Thyroid gland (tissue), 4 donors: ENCODE measurements around the gene SMYD1. TPM values are rescaled to one million over a fixed set of nuclear protein-coding genes. Genes with fewer than 3 reads are reported as not detected.
"Not testable (repeated sequence)": the region's sequence is repeated elsewhere in the genome, so short reads cannot be mapped to it uniquely, and the experiment has no call there.

ENCODE experiments used
- DNase-seq, 2 donors: peaks; one replicate each; pipeline ENCODE4 v3.0.0-alpha.2; 2019
- H3K27ac ChIP-seq, 3 donors: fragments of 200-600 bp; sonication (generic); 1 replicate in 2 of 3; 2 replicates in 1 of 3; pipeline ENCODE4 v1.5.1; 2016 to 2019; ENCODE audit warnings: mild to moderate bottlenecking in 1 of 3, moderate library complexity in 1 of 3
- H3K27me3 ChIP-seq: fragments of 200-600 bp; sonication (generic); one replicate; pipeline ENCODE4 v1.5.1; 2019
- H3K36me3 ChIP-seq, 2 donors: fragments of 200-600 bp; sonication (generic); one replicate each; pipeline ENCODE4 v1.5.1; 2016 to 2019
- H3K4me1 ChIP-seq, 2 donors: fragments of 200-600 bp; sonication (generic); one replicate each; pipeline ENCODE4 v1.5.1; 2017 to 2019
- H3K4me3 ChIP-seq, 3 donors: fragments of 200-600 bp; sonication (generic); replicated peaks in 1 of 3; 1 replicate in 2 of 3; 2 replicates in 1 of 3; pipeline ENCODE4 v1.5.1; 2016; ENCODE audit warnings: mild to moderate bottlenecking in 1 of 3
- H3K9me3 ChIP-seq: fragments of 200-600 bp; sonication (generic); one replicate; pipeline ENCODE4 v1.5.1; 2017
- CTCF ChIP-seq, 6 experiments: fragments of 200-600 bp in 3 of 6; fragments of 450-650 bp in 3 of 6; sonication (generic) in 3 of 6; IDR thresholded peaks; one replicate each; pipeline ENCODE4 v1.5.1; 2016 to 2019; ENCODE audit warnings: antibody characterized with exemption in 6 of 6, mild to moderate bottlenecking in 2 of 6, inconsistent platforms in 1 of 6, moderate library complexity in 1 of 6
- POLR2A ChIP-seq, 2 donors: fragments of 450-650 bp; IDR thresholded peaks; one replicate each; pipeline ENCODE4 v1.6.1; 2017; ENCODE audit warnings: antibody characterized with exemption in 2 of 2, mild to moderate bottlenecking in 2 of 2, moderate library complexity in 1 of 2
- WGBS, 2 donors: methylation state at CpG; one replicate each; pipeline ENCODE4 v1.1.5; 2017; 5-methylcytosine and 5-hydroxymethylcytosine counted together
- intact Hi-C: fragments of 100-400 bp; cut with DNase I; formaldehyde crosslinking; loops from one replicate; pipeline ENCODE4 v1.15.1; 2023
- total RNA-seq, 4 donors: library from RNA; depleted of rRNA; stranded (reverse); fragments of >200 nt; gene quantifications; one replicate each; pipeline ENCODE4 v1.2.3, GENCODE V29; 2016

Gene SMYD1
- total RNA-seq: not detected

GRCh38 chr2:88067598-88067997, at the start of gene SMYD1:
Gene SMYD1 (plus strand): TSS chr2:88067825. CDS start chr2:88067865, 40 bp downstream.
- Histone ChIP-seq H3K36me3 (no peaks in the 10 kb centered on the region), H3K4me1 (no peaks in the 10 kb centered on the region), H3K9me3 (no peaks in the 10 kb centered on the region), H3K27me3 (no peaks in the 10 kb centered on the region), H3K27ac (no peak within 1 kb of the TSS), H3K4me3 (no peak within 1 kb of the TSS)
- TF ChIP-seq CTCF (IDR thresholded peaks at IDR 0.05) (no peak), POLR2A (IDR thresholded peaks at IDR 0.05) (no peak)
- intact Hi-C loops: no loop called here
- WGBS, 2 donors: 78 to 83% methylated on average over 8 of the region's 8 CpGs
- no peak for DNase-seq

GRCh38 chr2:88018077-88018805, 49.4 kb upstream of the SMYD1 start:
- H3K36me3 ChIP-seq, intact Hi-C loops, DNase-seq, H3K9me3 ChIP-seq, H3K4me3 ChIP-seq, H3K27me3 ChIP-seq, H3K27ac ChIP-seq, H3K4me1 ChIP-seq: not testable (repeated sequence)
- WGBS, 2 donors: 94 to 96% methylated on average over 11 of the region's 11 CpGs

GRCh38 chr2:88018909-88019308, 48.7 kb upstream of the SMYD1 start:
- Histone ChIP-seq H3K4me1 (peaks cover 0 to 6% of the 10 kb centered on the region in 2 donors), H3K4me3 (no peak overlapping the region), H3K27me3 (no peaks in the 10 kb centered on the region), H3K27ac (no peak overlapping the region), H3K9me3 (no peaks in the 10 kb centered on the region), H3K36me3 (no peaks in the 10 kb centered on the region)
- WGBS, 2 donors: 93 to 96% methylated on average over 2 to 6 of the region's 6 CpGs
- no peak for TF ChIP-seq CTCF (IDR thresholded peaks at IDR 0.05)
- no peak for TF ChIP-seq POLR2A (IDR thresholded peaks at IDR 0.05)
- intact Hi-C loops: no loop called here
- no peak for DNase-seq

GRCh38 chr2:88019985-88020384, 47.6 kb upstream of the SMYD1 start:
- Histone ChIP-seq H3K36me3 (no peaks in the 10 kb centered on the region), H3K4me3 (no peak overlapping the region), H3K9me3 (no peaks in the 10 kb centered on the region), H3K27ac (no peak overlapping the region), H3K27me3 (no peaks in the 10 kb centered on the region), H3K4me1 (peaks cover 0 to 6% of the 10 kb centered on the region in 2 donors)
- TF ChIP-seq POLR2A (IDR thresholded peaks at IDR 0.05) (no peak), CTCF (IDR thresholded peaks at IDR 0.05) (no peak)
- 90 to 92% methylated on average over 3 of the region's 3 CpGs for WGBS, 2 donors
- intact Hi-C loops: no loop called here
- no peak for DNase-seq

- DNase-seq: no peak
- WGBS, 2 donors: 89 to 95% methylated on average over 5 of the region's 5 CpGs
- no peaks in the 10 kb centered on the region for H3K9me3 ChIP-seq
- H3K36me3 ChIP-seq: peaks cover 0 to 5% of the 10 kb centered on the region in 2 donors
- H3K4me1 ChIP-seq: peaks cover 0 to under 1% of the 10 kb centered on the region in 2 donors
- no peak overlapping the region for H3K27ac ChIP-seq
- TF ChIP-seq CTCF (IDR thresholded peaks at IDR 0.05) (no peak), POLR2A (IDR thresholded peaks at IDR 0.05) (no peak)
- no peak overlapping the region for H3K4me3 ChIP-seq
- H3K27me3 ChIP-seq: no peaks in the 10 kb centered on the region
- intact Hi-C loops: no loop called here
These were observed 45.0 kb upstream of the SMYD1 start for GRCh38 chr2:88022669-88022921.
